Loucy (cell line): ENCODE results near the gene RHAG.
"Not testable (repeated sequence)": the region's sequence is repeated elsewhere in the genome, so short reads cannot be mapped to it uniquely, and the experiment has no call there.

Source experiments
- H2AFZ ChIP-seq: fragments of 200-600 bp; sonication (generic); 2 replicates; pipeline ENCODE4 v1.6.0; 2016; ENCODE audit warnings: antibody characterized with exemption, mild to moderate bottlenecking, low read length, moderate library complexity
- H3F3A ChIP-seq: fragments of 200-600 bp; 2 replicates; pipeline ENCODE4 v1.6.0; 2016; ENCODE audit warnings: antibody characterized with exemption, low read depth, mild to moderate bottlenecking
- H3K27me3 ChIP-seq: fragments of 200-600 bp; sonication (generic); 2 replicates; pipeline ENCODE4 v1.6.1; 2014; ENCODE audit warnings: low read length, mild to moderate bottlenecking; ENCODE audit not compliant: insufficient read depth, poor library complexity, severe bottlenecking
- H3K36me3 ChIP-seq: fragments of 200-600 bp; sonication (generic); 2 replicates; pipeline ENCODE4 v1.6.1; 2016; ENCODE audit warnings: low read length; ENCODE audit not compliant: insufficient read depth
- H3K4me1 ChIP-seq: fragments of 200-600 bp; sonication (generic); 2 replicates; pipeline ENCODE4 v1.5.1; 2014; ENCODE audit warnings: low read length, mild to moderate bottlenecking; ENCODE audit not compliant: insufficient read depth, poor library complexity, severe bottlenecking
- H3K4me2 ChIP-seq: fragments of 200-600 bp; sonication (generic); 2 replicates; pipeline ENCODE4 v1.6.0; 2014; ENCODE audit warnings: antibody characterized with exemption, low read length, low read depth, mild to moderate bottlenecking; ENCODE audit not compliant: poor library complexity, severe bottlenecking
- H3K4me3 ChIP-seq: fragments of 200-600 bp; sonication (generic); 2 replicates; pipeline ENCODE4 v1.5.1; 2014; ENCODE audit warnings: low read length, mild to moderate bottlenecking, mixed read lengths; ENCODE audit not compliant: poor library complexity, severe bottlenecking
- H3K79me2 ChIP-seq: fragments of 200-600 bp; sonication (generic); 2 replicates; pipeline ENCODE4 v1.6.1; 2014; ENCODE audit warnings: low read length; ENCODE audit not compliant: insufficient read depth
- H3K9ac ChIP-seq: fragments of 200-600 bp; sonication (generic); 2 replicates; pipeline ENCODE4 v1.6.0; 2014; ENCODE audit warnings: mild to moderate bottlenecking, low read depth, low read length, moderate library complexity; ENCODE audit not compliant: poor library complexity, severe bottlenecking
- H3K9me2 ChIP-seq: fragments of 200-600 bp; sonication (generic); replicated peaks from 2 replicates; pipeline ENCODE4 v1.6.1; 2016; ENCODE audit warnings: low read depth, low read length, mixed read lengths
- H3K9me3 ChIP-seq: fragments of 200-600 bp; sonication (generic); 2 replicates; pipeline ENCODE4 v1.6.1; 2014; ENCODE audit warnings: mild to moderate bottlenecking, antibody characterized with exemption, low read length, low read depth; ENCODE audit not compliant: insufficient read depth
- H4K20me1 ChIP-seq: fragments of 200-600 bp; sonication (generic); 2 replicates; pipeline ENCODE4 v1.6.0; 2014; ENCODE audit warnings: antibody characterized with exemption, low read length, mild to moderate bottlenecking; ENCODE audit not compliant: insufficient read depth, poor library complexity, severe bottlenecking
- CTCF ChIP-seq: fragments of 200-600 bp; sonication (generic); conservative IDR thresholded peaks from 2 replicates; pipeline ENCODE4 v1.5.1; 2014; ENCODE audit warnings: mild to moderate bottlenecking, antibody characterized with exemption, low read length
- EZH2phosphoT487 ChIP-seq: fragments of 200-600 bp; IDR thresholded peaks from 2 replicates; pipeline ENCODE4 v1.6.1; 2018; ENCODE audit warnings: antibody characterized with exemption, mild to moderate bottlenecking, moderate library complexity, borderline replicate concordance

RHAG gene

GRCh38 chr6:49664817-49665216, 28.2 kb upstream of the RHAG start:
- Histone ChIP-seq H3K4me1 (no peaks in the 10 kb centered on the region), H2AFZ (no peak overlapping the region)

GRCh38 chr6:49664054-49664453, 27.4 kb upstream of the RHAG start:
- not testable (repeated sequence) for H3K4me2 ChIP-seq, H3K36me3 ChIP-seq, H3K27me3 ChIP-seq, H2AFZ ChIP-seq, H3K9me3 ChIP-seq, H3K9me2 ChIP-seq, H3F3A ChIP-seq, H3K79me2 ChIP-seq, H3K9ac ChIP-seq, H4K20me1 ChIP-seq, H3K4me3 ChIP-seq, H3K4me1 ChIP-seq

More at GRCh38 chr6:49664817-49665216, 28.2 kb upstream of the RHAG start:
- Histone ChIP-seq H4K20me1 (no peaks in the 10 kb centered on the region), H3K9me3 (no peaks in the 10 kb centered on the region), H3K36me3 (no peaks in the 10 kb centered on the region), H3K9ac (no peak overlapping the region), H3K4me3 (no peak overlapping the region), H3K9me2 (no peaks in the 10 kb centered on the region), H3K27me3 (no peaks in the 10 kb centered on the region), H3K79me2 (no peaks in the 10 kb centered on the region), H3K4me2 (no peak overlapping the region), H3F3A (no peaks in the 10 kb centered on the region)
- TF ChIP-seq CTCF (no peak), EZH2phosphoT487 (no peak)

- no peak for TF ChIP-seq EZH2phosphoT487
- TF ChIP-seq CTCF: no peak
- H3K9ac ChIP-seq: no peak overlapping the region
These were observed 26.2 kb upstream of the RHAG start for GRCh38 chr6:49662892-49663261.

GRCh38 chr6:49662231-49662891, 25.7 kb upstream of the RHAG start:
- Histone ChIP-seq H3K36me3 (no peaks in the 10 kb centered on the region), H3K9me2 (no peaks in the 10 kb centered on the region), H4K20me1 (no peaks in the 10 kb centered on the region), H3K4me3 (no peak overlapping the region), H3K27me3 (no peaks in the 10 kb centered on the region), H3K9ac (no peak overlapping the region), H2AFZ (no peak overlapping the region), H3K9me3 (no peaks in the 10 kb centered on the region), H3F3A (no peaks in the 10 kb centered on the region), H3K79me2 (no peaks in the 10 kb centered on the region), H3K4me2 (no peak overlapping the region), H3K4me1 (no peaks in the 10 kb centered on the region)
- TF ChIP-seq CTCF (no peak), EZH2phosphoT487 (no peak)

More at GRCh38 chr6:49662892-49663261, 26.2 kb upstream of the RHAG start:
- Histone ChIP-seq H3K4me1 (no peaks in the 10 kb centered on the region), H4K20me1 (no peaks in the 10 kb centered on the region), H3K4me3 (no peak overlapping the region), H3K9me2 (no peaks in the 10 kb centered on the region), H3K4me2 (no peak overlapping the region), H2AFZ (no peak overlapping the region), H3K79me2 (no peaks in the 10 kb centered on the region), H3K27me3 (no peaks in the 10 kb centered on the region), H3K9me3 (no peaks in the 10 kb centered on the region), H3F3A (no peaks in the 10 kb centered on the region), H3K36me3 (no peaks in the 10 kb centered on the region)
